GM12878 (cell line): Measurements from ENCODE around the gene LCA5. TPM values are rescaled to one million over a fixed set of nuclear protein-coding genes. Genes with fewer than 3 reads are reported as not detected.

Source experiments
- ASH2L ChIP-seq: fragments of 300-600, 200-600 bp; sonication (generic); IDR thresholded peaks from 2 replicates; pipeline ENCODE4 v1.6.1; 2017; ENCODE audit warnings: low read depth, mild to moderate bottlenecking, borderline replicate concordance
- BACH1 ChIP-seq: fragments of 450-650 bp; IDR thresholded peaks from 2 replicates; pipeline ENCODE4 v1.6.1; 2017; ENCODE audit warnings: mild to moderate bottlenecking, borderline replicate concordance
- BCL11A ChIP-seq: IDR thresholded peaks from 2 replicates; pipeline ENCODE4 v1.6.1; 2011; ENCODE audit warnings: low read depth, low read length
- CBX3 ChIP-seq: fragments of 200-600 bp; sonication (generic); IDR thresholded peaks from 2 replicates; pipeline ENCODE4 v1.6.1; 2016; ENCODE audit warnings: low read depth, borderline replicate concordance
- CHD2 ChIP-seq: IDR thresholded peaks from 2 replicates; pipeline ENCODE4 v1.6.1; 2011; ENCODE audit warnings: low read depth, low read length, improper control_type of control experiment, borderline replicate concordance
- CREB1 ChIP-seq: IDR thresholded peaks from 2 replicates; pipeline ENCODE4 v1.6.1; 2012; ENCODE audit warnings: low read depth, mild to moderate bottlenecking, inconsistent platforms
- EP300 ChIP-seq, 2 experiments: fragments of 150-350 bp in 1 of 2; IDR thresholded peaks; 2 replicates each; pipeline ENCODE4 v1.6.1; 2011 to 2012; ENCODE audit warnings: low read depth in 2 of 2, low read length in 2 of 2, borderline replicate concordance in 1 of 2, improper control_type of control experiment in 1 of 2, inconsistent platforms in 1 of 2; ENCODE audit not compliant: control insufficient read depth in 1 of 2
- EZH2 ChIP-seq: IDR thresholded peaks from 2 replicates; pipeline ENCODE4 v1.6.1; 2012; ENCODE audit warnings: low read depth, mild to moderate bottlenecking, control low read depth, inconsistent platforms, low read length, borderline replicate concordance; ENCODE audit not compliant: control insufficient read depth
- HDAC2 ChIP-seq: fragments of 200-600 bp; sonication (generic); IDR thresholded peaks from 2 replicates; pipeline ENCODE4 v1.6.1; 2017
- HDGF ChIP-seq: fragments of 450-650 bp; IDR thresholded peaks from 2 replicates; pipeline ENCODE4 v1.6.1; 2016; ENCODE audit warnings: antibody characterized with exemption
- JUND ChIP-seq: IDR thresholded peaks from 2 replicates; pipeline ENCODE4 v1.6.1; 2012; ENCODE audit warnings: low read depth, mild to moderate bottlenecking, low read length, improper control_type of control experiment, moderate library complexity
- MEF2A ChIP-seq: IDR thresholded peaks from 2 replicates; pipeline ENCODE4 v1.6.1; 2011; ENCODE audit warnings: low read depth, mild to moderate bottlenecking, low read length, moderate library complexity; ENCODE audit not compliant: insufficient read depth
- MEF2B ChIP-seq: fragments of 450-650 bp; IDR thresholded peaks from 2 replicates; pipeline ENCODE4 v1.6.1; 2018; ENCODE audit warnings: mild to moderate bottlenecking, moderate library complexity; ENCODE audit not compliant: partially characterized antibody, poor library complexity, severe bottlenecking
- SMAD1 ChIP-seq: fragments of 450-650 bp; IDR thresholded peaks from 2 replicates; pipeline ENCODE4 v1.6.1; 2018; ENCODE audit warnings: mild to moderate bottlenecking, low read depth; ENCODE audit not compliant: partially characterized antibody
- SREBF1 ChIP-seq: IDR thresholded peaks from 2 replicates; pipeline ENCODE4 v1.6.1; 2012; ENCODE audit warnings: mild to moderate bottlenecking, low read length
- TCF12 ChIP-seq: IDR thresholded peaks from 2 replicates; pipeline ENCODE4 v1.6.1; 2011; ENCODE audit warnings: low read depth, mild to moderate bottlenecking, low read length
- ZNF217 ChIP-seq: fragments of 450-650 bp; IDR thresholded peaks from 2 replicates; pipeline ENCODE4 v1.6.1; 2017; ENCODE audit warnings: antibody characterized with exemption, mild to moderate bottlenecking
- ZNF24 ChIP-seq: fragments of 450-650 bp; IDR thresholded peaks from 2 replicates; pipeline ENCODE4 v1.6.1; 2017; ENCODE audit warnings: antibody characterized with exemption, mild to moderate bottlenecking
- polyA plus RNA-seq, 11 experiments: library from polyadenylated mRNA; depleted of rRNA in 4 of 11; unstranded in 6 of 11; stranded (reverse) in 5 of 11; fragments of >200 nt; fragmentation: Nextera tagmentation in 4 of 11; fragmentation: Illumina TruSeq in 1 of 11; extraction: Ambion mirVana in 4 of 11; extraction: Trizol in 1 of 11; gene quantifications; 1 replicate in 1 of 11; 2 replicates in 10 of 11; pipeline versions ENCODE4 v1.2.1 to v1.2.3, GENCODE V29; 2011 to 2016; ENCODE audit warnings: inconsistent platforms in 2 of 11, missing spikeins in 2 of 11, low read depth in 1 of 11
- total RNA-seq, 4 experiments: library from RNA; depleted of rRNA in 3 of 4; stranded (reverse); fragments of >200 nt in 3 of 4; fragmentation: Illumina TruSeq in 1 of 4; extraction: Trizol in 1 of 4; gene quantifications; 2 replicates each; pipeline versions ENCODE4 v1.2.1 to v1.2.3, GENCODE V29; 2013 to 2021
- TF ChIP-seq, protein P1 (sequence below): fragments of 150-350 bp; IDR thresholded peaks from 2 replicates; pipeline ENCODE4 v1.6.1; 2014; ENCODE audit warnings: mild to moderate bottlenecking, low read depth, low read length
- TF ChIP-seq, protein P2 (sequence below): fragments of 450-650 bp; IDR thresholded peaks from 2 replicates; pipeline ENCODE4 v1.6.1; 2018; ENCODE audit warnings: borderline replicate concordance, mild to moderate bottlenecking; ENCODE audit not compliant: partially characterized antibody
- TF ChIP-seq, protein P3 (sequence below): fragments of 450-650 bp; IDR thresholded peaks from 2 replicates; pipeline ENCODE4 v1.6.1; 2017; ENCODE audit warnings: mild to moderate bottlenecking, moderate library complexity

The LCA5 gene
- total and polyA plus RNA-seq, 10 of the 15 experiments (the other 5 are each of a cell fraction or from before 2014, with no cell fraction given): 0.13 to 0.45 (median 0.27) TPM

DNA sequence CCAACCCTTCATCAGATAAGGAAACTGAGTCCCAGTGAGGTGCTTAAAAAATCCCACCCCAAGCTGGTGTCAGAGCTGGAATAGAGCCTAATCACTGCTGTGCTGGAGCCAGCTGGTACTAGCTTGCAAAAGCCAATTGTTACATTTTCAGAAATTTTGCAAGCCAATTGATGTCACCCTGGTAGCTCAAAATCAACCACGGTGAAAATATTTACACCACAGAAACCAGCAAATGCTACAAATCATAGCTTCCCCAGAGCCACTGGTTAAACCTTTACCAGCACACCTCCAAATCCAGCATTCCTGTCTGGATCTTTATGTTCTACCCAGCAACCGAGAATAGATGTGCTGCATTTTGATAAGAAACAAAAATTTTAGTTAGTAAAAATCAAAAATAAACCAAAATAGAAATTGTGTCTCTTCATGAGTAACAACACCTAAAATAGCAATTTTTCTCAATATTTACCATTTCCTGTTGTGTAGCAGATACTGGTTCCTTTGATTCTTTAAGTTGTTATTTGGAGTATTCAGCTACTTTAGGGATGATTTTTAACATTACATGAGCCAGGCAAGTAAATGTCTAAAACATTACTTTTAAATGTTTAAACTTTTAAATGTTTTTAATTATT is 7.2 kb upstream of the LCA5 start (continued):
- no peak for TF ChIP-seq HDAC2
- TF ChIP-seq CREB1: no peak
- no peak for TF ChIP-seq ZNF217
- peak; percentile 67; the same call in 1 of the 2 replicates for TF ChIP-seq TCF12
- TF ChIP-seq SMAD1: no peak
- no peak for TF ChIP-seq JUND
- TF ChIP-seq, protein P1, sequence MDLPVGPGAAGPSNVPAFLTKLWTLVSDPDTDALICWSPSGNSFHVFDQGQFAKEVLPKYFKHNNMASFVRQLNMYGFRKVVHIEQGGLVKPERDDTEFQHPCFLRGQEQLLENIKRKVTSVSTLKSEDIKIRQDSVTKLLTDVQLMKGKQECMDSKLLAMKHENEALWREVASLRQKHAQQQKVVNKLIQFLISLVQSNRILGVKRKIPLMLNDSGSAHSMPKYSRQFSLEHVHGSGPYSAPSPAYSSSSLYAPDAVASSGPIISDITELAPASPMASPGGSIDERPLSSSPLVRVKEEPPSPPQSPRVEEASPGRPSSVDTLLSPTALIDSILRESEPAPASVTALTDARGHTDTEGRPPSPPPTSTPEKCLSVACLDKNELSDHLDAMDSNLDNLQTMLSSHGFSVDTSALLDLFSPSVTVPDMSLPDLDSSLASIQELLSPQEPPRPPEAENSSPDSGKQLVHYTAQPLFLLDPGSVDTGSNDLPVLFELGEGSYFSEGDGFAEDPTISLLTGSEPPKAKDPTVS: no peak
- no peak for TF ChIP-seq CBX3
- TF ChIP-seq BACH1: no peak
- TF ChIP-seq SREBF1: no peak
- TF ChIP-seq ZNF24: no peak
- peak; percentile 71 for TF ChIP-seq MEF2A
- peak; percentile 62 for TF ChIP-seq MEF2B
- 0 out of 2 replicates have a peak, but pooled peaks have one; percentile 34 for TF ChIP-seq BCL11A
- no peak for TF ChIP-seq HDGF
- TF ChIP-seq ASH2L: no peak
- no peak; a peak in 2 of 4 replicates for TF ChIP-seq EP300 (IDR thresholded peaks at IDR 0.05; ENCODE audit: borderline replicate concordance in 1 of 2, control insufficient read depth in 1 of 2, low read depth in 2 of 2, low read length in 2 of 2)
- no peak for TF ChIP-seq EZH2
- no peak for TF ChIP-seq CHD2
- TF ChIP-seq, protein P2, sequence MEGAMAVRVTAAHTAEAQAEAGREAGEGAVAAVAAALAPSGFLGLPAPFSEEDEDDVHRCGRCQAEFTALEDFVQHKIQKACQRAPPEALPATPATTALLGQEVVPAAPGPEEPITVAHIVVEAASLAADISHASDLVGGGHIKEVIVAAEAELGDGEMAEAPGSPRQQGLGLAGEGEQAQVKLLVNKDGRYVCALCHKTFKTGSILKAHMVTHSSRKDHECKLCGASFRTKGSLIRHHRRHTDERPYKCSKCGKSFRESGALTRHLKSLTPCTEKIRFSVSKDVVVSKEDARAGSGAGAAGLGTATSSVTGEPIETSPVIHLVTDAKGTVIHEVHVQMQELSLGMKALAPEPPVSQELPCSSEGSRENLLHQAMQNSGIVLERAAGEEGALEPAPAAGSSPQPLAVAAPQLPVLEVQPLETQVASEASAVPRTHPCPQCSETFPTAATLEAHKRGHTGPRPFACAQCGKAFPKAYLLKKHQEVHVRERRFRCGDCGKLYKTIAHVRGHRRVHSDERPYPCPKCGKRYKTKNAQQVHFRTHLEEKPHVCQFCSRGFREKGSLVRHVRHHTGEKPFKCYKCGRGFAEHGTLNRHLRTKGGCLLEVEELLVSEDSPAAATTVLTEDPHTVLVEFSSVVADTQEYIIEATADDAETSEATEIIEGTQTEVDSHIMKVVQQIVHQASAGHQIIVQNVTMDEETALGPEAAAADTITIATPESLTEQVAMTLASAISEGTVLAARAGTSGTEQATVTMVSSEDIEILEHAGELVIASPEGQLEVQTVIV: no peak
- TF ChIP-seq, protein P3, sequence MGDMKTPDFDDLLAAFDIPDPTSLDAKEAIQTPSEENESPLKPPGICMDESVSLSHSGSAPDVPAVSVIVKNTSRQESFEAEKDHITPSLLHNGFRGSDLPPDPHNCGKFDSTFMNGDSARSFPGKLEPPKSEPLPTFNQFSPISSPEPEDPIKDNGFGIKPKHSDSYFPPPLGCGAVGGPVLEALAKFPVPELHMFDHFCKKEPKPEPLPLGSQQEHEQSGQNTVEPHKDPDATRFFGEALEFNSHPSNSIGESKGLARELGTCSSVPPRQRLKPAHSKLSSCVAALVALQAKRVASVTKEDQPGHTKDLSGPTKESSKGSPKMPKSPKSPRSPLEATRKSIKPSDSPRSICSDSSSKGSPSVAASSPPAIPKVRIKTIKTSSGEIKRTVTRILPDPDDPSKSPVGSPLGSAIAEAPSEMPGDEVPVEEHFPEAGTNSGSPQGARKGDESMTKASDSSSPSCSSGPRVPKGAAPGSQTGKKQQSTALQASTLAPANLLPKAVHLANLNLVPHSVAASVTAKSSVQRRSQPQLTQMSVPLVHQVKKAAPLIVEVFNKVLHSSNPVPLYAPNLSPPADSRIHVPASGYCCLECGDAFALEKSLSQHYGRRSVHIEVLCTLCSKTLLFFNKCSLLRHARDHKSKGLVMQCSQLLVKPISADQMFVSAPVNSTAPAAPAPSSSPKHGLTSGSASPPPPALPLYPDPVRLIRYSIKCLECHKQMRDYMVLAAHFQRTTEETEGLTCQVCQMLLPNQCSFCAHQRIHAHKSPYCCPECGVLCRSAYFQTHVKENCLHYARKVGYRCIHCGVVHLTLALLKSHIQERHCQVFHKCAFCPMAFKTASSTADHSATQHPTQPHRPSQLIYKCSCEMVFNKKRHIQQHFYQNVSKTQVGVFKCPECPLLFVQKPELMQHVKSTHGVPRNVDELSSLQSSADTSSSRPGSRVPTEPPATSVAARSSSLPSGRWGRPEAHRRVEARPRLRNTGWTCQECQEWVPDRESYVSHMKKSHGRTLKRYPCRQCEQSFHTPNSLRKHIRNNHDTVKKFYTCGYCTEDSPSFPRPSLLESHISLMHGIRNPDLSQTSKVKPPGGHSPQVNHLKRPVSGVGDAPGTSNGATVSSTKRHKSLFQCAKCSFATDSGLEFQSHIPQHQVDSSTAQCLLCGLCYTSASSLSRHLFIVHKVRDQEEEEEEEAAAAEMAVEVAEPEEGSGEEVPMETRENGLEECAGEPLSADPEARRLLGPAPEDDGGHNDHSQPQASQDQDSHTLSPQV: no peak
